NCI-H460 (cell line): Measurements from ENCODE around the gene ZBTB21. TPM values are rescaled to one million over a fixed set of nuclear protein-coding genes. Genes with fewer than 3 reads are reported as not detected.
"Not testable (repeated sequence)": the region's sequence is repeated elsewhere in the genome, so short reads cannot be mapped to it uniquely, and the experiment has no call there.

Experiments used
- DNase-seq: peaks from one replicate; pipeline ENCODE4 v3.0.0-alpha.2; 2016; ENCODE audit warnings: low read depth; ENCODE audit errors: extremely low read depth
- total RNA-seq: library from RNA; depleted of rRNA; stranded (reverse); fragments of >200 nt; shearing (Covaris generic); gene quantifications from 2 replicates; pipeline ENCODE4 v1.2.3, GENCODE V29; 2014

ZBTB21 gene
- total RNA-seq, 1 experiment from 2014 or later, result 14.4 TPM

DNA sequence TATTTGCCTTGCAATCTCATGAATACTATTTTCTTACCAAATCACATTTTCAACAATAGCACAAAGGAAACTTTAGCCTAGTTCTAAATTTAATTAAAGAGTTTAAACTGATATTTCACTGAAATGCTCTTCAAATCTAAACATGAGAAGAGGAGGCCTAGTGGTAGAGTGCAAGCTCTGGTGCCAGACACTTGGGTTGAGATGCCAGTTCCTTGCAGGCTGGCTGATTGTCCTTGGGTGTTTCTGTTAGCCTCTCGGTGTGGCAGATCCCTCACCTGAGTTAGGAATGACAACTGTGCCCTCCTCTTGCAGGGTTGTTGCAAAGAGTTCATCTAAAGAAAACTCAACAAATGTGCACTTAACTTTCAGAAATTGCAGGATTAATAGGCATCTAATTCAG lies 12.5 kb downstream of the ZBTB21 start:
- no peak for DNase-seq

DNA sequence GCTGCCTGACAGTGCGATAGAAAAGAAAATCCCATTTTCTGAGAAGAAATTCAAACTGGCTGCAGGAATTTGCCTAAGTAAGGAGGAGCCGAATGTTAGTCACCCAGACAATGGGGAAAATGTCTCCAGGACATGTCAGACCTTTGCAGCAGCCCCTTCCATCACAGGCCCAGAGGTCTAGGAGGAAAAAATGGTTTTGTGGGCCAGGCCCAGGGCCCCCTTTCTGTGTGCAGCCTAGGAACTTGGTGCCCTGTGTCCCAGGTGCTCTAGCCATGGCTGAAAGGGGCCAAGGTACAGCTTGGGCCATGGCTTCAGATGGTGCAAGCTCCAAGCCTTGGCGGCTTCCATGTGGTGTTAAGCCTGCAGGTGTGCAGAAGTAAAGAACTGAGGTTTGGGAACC lies 14.6 kb downstream of the ZBTB21 start:
- no peak for DNase-seq

DNA sequence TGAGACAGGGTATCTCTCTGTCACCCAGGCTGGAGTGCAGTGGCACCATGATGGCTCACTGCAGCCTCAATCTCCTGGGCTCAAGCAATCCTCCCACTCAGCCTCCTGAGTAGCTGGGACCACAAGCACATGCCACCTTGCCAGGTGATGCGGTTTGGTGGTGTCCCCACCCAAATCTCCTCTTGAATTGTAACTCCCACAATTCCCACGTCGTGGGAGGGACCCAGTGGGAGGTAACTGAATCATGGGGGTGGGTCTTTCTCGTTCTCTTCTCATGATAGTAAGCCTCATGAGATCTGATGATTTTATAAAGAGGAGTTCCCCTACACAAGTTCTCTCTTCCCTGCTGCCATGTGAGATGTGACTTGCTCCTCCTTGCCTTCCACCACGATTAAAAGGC lies 15.5 kb downstream of the ZBTB21 start:
- not testable (repeated sequence) for DNase-seq

DNA sequence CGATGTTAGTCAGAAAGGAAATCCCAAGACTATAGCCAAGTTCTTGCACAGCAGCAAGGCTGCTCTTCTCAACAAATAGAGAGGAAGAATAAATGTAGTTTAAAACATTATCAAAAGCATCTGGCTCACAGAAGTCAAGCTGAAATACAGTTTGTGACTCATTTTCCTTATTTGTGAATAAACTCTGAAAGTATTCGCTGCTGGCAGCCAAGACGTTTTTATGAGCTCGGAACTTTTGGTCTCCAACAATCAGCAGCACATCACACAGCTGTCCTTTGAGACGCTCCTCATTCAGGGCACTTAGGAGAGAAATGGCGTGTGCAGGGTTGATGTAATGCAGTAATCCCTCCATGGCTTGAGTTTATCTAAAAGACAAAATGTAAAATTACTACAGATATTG lies 16.4 kb downstream of the ZBTB21 start:
- DNase-seq, result no peak

DNA sequence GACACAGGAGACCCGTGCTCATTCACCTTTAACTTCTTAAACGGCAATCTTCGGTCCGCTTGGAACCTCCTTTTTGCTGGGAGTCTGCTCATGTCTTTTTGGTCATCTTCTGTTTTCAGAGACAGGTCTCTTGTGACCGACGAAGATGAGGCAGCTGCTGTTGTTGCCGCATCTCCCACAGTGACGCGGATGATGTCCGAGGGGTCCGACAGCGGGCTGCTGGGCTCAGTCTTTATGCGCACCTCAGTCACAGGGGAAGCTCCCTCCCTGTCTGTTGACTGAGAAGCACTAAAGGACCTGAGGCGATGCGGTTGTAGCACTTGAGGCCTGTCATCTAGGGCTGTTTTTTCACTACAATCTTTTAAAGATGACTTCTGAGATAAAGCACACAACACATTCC lies 17.6 kb downstream of the ZBTB21 start:
- DNase-seq, result no peak

DNA sequence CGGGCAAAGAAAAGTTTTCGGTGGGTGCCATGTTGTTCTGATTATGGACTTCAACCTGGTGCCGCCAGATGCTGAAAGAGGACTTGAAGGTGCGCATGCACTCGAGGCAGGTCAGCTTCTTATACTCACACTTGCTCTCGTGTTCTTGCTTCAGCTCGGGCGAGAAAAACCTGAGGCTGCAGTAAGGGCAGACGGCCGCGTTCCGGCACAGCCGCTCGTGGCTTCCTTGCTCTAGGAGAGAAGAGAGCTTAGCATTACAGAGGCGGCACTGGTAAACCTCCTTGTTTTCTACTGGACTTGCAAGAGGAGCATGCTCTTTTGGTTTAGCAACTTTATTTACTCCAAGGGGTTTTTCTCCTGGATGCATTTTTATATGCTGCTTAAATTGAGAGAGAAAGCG lies 18.5 kb downstream of the ZBTB21 start:
- no peak for DNase-seq

DNA sequence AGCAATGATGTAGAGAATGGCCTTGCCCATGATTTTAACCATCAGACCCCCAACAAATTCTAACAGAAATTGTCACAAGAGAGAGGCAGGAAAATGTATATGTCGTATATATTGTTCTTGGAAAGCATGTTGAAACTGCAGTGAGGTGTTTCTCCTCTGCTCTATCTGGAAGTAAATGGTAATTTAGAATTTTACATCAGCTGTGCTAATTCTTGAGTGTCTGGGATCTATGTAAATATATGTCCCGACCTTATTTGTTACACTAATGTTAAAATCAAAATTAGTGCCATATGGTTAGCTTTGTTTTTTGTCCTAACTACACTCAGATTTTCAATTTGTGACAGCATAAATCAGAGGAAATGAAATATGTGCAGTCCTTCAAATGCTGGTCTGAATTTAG lies 20.5 kb downstream of the ZBTB21 start:
- no peak for DNase-seq

DNA sequence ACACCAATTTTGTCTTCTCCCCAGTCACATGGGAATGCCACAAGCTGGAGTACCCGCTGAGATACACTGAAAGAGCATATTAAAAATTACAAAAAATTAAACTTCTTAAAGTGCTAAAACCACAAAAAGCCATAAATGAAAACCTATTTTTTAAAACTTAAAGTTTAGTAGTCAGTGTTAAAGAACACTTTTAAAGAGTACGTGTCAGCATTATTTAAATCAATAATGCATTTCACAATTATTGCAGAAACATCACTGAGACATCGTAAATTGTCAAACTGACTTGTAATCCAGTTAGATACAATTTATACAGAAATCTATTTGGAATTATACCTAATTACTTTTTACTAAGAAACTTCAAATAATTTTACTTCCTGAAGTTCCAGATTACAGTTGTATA lies 22.9 kb downstream of the ZBTB21 start:
- DNase-seq, result no peak

DNA sequence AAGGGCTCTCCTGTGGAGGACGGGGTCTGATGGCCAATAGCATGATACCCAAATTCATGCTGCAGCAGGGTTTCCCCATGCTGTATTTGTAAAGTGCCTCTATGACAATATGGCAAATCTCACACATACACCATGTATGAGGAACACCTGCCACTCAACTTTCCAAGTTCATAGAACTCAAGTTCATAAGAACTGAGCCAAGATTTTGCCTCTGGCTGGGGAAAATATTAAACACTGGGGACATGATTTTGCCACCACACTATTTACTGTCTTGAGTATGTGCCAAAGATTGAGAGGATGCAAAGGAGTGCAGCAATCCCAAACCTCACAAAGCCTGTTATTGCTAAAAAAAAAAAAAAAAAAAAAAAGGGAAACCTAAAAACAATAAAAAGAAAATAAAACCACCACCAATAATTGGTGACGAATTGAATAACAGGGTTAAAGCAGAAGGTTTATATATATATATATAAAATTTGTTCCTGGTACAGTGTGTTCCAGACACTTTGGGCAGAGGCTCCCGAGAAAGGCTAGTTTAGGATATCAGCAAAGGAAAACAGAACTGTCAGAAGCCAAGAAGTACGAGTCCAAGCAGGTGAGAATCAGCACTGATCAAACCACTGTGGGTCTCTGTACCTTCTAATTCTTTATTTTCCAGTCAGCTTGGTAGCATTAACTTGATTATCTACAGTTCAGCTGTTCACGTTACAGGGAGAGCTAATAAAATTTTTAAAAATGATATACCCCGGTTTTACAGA lies 24.3 kb downstream of the ZBTB21 start:
- DNase-seq, result no peak

DNA sequence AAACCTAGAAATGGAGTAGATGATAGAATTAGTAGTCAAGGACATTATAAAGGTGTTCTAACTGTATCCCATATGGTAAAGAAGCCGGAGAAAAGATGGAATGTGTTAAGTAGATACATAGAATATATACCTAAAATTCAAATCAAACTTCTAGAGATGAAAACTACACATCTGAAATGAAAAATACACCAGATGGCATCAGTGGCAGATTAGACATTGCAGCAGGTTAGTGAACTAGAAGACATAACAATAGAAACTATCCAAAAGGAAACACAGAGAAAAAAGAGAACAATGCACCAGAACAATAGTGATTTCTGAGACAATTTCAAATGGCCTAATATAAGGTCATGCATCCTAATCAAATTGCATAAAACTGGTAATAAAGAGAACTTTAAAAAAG lies 26.9 kb downstream of the ZBTB21 start:
- DNase-seq, result no peak

DNA sequence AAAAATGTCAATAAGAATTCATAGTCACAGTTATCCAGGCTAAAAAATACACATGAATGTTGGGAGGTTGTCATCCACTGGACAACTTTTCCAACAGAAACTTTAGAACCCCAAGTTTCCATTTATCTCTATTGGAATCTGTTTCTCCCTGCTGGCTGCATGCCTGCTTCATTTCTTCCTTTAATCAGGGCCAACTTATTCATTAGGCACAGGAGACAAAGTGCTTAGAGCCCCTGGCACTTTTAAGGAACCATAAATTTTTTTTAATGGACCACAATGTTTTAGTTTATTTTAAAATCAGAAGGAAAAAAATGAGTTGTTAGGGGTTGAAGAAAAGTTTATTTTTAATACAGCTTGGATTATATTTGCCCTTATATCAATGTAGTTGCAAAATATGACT lies 29.6 kb downstream of the ZBTB21 start:
- no peak for DNase-seq

DNA sequence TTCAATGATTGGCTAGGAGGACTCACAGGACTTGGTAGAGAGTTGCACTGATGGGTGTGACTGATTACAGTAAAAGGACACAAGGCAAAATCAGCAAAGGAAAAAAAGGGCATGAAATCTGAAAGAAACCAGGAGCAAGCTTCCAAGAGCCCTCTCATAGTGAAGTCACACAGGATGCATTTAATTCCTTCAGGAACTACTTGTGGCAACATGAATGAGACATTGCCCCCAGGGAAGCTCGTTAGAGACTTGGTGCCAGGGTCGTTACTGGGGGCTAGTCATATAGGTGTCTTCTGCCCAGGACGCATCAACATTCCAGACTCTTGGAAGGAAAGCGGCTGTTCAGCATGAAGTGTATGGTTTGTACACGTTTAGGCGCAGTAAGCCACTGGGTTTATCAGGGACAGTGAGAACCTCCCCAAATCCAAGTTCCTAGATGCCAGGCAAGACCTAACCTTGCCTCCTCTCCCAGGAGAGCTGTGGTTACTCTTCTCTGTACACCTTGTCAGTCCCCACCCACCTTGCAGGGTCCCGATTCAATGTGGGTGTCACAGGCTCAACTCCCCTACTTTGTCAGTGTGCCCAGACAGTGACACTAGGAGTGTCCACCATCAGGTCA lies 30.3 kb downstream of the ZBTB21 start:
- DNase-seq, result no peak

DNA sequence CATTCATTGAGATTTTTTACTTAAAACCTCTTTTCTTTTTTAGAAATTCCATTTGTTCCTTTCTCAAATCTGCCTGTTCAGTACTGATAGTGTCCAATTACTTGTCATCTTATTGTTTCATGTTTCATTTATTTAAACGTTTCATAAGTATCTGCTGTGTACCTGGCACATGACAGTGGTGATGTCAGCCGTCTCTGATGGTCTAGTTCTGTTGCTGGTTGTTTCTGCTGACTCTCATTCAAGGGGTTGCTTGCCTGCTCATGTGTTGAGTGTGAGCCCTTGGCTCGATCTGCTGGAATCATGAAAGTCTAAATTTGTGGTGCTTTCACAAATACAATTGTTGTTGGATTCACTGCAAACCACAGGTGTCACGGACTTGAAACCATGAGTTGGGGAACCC lies 30.8 kb downstream of the ZBTB21 start:
- DNase-seq, result no peak

DNA sequence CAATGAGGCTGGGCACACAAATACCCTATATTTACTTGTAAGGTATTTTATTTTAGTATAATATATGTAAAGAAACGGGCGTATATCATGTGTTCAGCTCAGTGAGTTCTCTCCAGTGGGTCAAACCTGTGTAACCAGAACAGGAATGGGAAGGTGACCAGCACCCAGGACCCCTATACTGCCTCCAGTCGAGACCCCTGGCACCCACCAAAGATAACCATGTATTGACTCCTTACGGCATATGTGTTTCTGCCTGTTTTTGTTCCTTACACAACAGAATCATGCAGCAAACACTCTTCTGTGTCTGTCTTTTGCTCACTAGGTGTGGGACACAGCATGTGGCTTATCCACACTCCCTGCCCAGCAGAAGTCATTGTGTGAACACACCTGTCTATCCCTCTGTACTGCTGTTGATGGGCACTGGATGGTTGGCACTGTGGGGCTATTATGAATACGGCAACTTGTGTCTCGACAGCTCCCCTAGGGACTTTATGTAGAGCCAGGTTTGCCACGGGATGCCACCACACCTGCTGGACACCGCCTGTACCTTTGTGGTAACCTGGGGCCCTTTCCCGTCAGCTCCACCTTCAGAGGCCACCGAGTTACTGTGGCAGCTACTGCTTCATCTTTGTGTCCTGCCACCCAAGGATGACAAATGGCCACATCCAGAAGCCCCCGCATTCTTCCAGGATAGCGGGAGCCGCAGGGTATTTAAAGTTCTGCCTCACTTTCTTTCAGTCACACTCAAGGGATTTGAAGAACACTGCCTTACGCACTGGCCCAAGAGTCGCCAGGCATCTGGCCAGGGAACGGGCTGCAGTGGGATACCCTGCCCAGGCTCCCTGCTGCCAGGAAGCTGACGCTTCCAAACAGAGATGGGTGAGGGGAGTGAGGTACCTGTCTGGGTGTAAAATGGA lies 32.9 kb downstream of the ZBTB21 start:
- DNase-seq, result no peak

DNA sequence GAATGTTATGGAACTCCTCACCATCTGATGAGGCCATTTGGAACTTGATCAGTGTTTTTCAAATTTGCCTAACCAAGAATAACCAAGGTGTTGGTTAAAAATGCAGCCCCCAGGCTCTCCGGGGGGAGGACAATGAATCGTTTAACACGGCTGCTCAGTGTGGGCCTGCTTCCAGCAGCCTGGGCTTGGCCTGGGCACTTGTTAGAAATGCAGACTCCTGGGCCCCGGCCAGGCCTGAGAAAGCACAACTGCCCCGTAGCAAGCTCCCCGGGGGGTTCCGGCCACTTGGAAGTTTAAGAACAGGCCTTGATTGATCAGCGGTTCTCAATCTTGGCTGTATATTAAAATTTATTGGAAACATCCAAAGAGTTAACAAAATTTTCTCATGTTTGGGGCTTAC lies 33.5 kb downstream of the ZBTB21 start:
- DNase-seq, result no peak

DNA sequence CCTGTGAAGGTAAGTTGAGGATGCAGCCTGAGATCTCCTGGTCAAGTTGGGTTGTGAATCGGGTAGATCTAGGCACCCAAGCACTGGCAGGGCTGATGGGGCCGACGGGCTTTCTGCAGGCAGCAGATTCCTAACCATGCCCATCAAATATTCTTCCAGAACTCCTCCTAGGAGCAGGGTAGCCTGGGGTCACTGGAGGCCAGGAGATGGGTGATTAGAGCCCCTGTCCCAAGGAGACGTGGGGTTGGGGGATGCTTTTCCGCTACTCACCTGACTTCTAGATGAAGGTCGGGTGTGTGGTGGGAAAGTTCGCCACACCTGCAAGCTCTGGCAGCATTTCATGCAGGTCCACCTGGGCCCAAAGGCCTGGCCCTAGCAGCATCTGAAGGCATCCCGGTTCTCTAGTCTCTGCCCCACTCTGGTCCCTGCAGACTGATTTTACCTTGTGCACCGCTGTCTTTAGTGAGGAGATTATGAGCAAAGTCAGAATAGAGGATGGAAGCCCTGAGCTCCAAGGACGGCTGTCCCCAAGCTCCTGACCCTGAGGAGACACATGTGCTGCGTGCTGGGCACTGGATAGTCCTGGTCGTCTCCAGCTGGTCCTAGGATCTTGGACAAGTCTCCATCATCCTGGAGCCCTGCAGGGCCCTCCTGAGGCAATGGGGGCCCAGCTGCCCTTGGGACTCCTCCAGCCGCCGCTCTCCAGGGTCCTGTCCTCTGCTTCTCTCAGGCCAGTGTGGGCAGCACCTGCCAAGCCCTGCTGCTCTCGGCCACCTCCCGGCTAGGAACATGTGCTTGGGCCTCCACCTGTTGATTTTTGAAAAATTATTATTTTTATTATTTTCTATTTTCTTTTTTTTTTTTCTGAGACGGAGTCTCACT lies 34.5 kb downstream of the ZBTB21 start:
- no peak for DNase-seq

DNA sequence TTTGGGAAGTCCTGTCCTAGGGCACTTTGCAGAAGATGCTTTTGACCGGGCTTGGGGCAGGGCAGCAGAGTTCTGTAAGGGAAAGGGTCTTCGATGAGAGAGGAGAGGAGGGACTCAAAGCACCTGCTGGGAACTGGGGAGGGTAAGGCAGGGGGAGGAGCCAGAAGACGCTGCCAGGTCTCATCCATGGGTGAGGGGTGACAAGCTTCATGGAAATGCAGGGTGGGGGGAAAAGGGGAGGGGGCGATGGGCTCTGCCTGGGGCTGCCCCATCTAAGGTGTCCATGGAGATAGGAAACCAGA lies 35.5 kb downstream of the ZBTB21 start:
- DNase-seq, result no peak

DNA sequence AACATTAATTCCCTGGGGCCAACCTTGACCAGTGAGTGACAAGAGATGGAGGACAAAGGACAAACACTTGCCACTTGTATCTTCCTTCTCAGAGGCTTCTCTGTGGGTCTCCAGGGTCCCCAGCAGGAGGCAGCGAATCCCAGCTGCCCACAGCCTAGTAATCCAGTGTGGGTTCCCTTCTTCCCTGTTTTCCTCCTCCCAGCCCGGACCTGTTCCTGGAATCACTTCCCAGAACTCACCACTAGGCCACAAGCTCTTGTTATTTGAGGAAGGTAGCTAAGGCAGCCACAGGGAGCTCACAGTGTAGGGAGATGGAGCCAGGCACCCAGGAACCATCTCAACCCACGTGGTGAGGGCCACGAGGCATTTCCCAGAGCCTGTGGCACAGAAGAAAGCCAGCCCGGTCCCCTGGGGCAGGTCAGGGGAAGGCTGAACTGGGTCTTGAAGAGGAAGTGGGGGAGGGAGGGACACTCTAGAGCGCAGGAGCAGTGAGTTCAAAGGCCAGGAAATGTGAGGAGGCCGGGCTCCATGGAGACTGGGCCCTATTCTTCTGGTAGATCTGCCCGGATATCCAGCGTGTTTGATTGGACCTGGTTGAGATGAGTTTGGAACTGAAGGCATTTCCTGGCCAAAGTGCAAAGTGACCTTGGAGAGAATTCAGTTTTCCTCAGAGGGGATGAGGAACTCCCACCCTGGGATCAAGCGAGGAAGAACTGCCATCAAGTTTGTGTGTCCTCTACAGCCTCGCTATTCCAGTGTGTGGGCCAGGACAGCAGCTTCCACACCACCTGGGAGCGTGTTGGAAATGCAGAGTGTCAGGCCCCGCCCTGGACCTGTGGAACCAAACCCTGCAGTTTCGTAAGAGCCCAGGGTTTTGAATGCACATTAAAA lies 36.1 kb downstream of the ZBTB21 start:
- DNase-seq, result no peak

DNA sequence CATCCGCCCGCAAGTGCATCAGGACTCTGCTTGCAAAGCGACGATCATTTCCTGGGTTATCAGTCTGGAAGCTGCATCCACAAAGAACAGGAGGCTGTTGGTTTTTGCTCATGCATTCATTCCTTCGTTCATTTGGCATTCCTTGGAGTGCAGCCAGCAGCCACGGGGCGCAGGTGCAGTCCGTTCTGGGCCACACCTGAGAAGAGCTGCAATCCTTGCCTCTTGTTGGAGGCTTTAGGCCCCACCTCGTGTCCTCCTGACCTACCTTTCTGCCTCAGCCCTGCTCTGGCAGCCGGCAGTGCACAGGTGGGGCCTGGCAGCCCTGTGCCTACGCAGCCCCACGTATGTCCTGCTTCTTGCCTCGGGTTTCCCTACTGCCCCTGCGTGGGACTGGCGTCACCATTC lies 36.7 kb downstream of the ZBTB21 start:
- DNase-seq, result no peak
